Heart right ventricle (tissue), 16 donors: ENCODE measurements around the gene RHOH. TPM values are rescaled to one million over a fixed set of nuclear protein-coding genes. Genes with fewer than 3 reads are reported as not detected.
"Not testable (repeated sequence)": the region's sequence is repeated elsewhere in the genome, so short reads cannot be mapped to it uniquely, and the experiment has no call there.

ENCODE experiments used
- ATAC-seq, 8 donors: fragments of 200-7000 bp; cut with Tn5 transposase; one replicate each; pipeline ENCODE4 v1.9.1; 2020; ENCODE audit warnings: mild to moderate bottlenecking in 8 of 8, moderate library complexity in 8 of 8, moderate number of reproducible peaks in 1 of 8
- DNase-seq, 2 donors: peaks; one replicate each; pipeline ENCODE4 v3.0.0-alpha.2; 2020
- H3K27ac ChIP-seq, 10 donors: fragments of 200-600 bp; sonication (generic) in 2 of 10; one replicate each; pipeline versions ENCODE4 v1.5.0 to v1.8.0; 2020 to 2022; ENCODE audit warnings: mild to moderate bottlenecking in 3 of 10
- H3K27me3 ChIP-seq, 7 donors: fragments of 200-600 bp; one replicate each; pipeline ENCODE4 v1.8.0; 2021 to 2022; ENCODE audit warnings: mild to moderate bottlenecking in 2 of 7
- H3K36me3 ChIP-seq, 9 donors: fragments of 200-600 bp; sonication (generic) in 1 of 9; one replicate each; pipeline versions ENCODE4 v1.5.0 to v1.8.0; 2020 to 2022; ENCODE audit warnings: mild to moderate bottlenecking in 2 of 9
- H3K4me1 ChIP-seq, 9 donors: fragments of 200-600 bp; sonication (generic) in 1 of 9; one replicate each; pipeline versions ENCODE4 v1.5.0 to v1.8.0; 2020 to 2022; ENCODE audit warnings: mild to moderate bottlenecking in 4 of 9
- H3K4me3 ChIP-seq, 10 donors: fragments of 200-600 bp; sonication (generic) in 2 of 10; one replicate each; pipeline versions ENCODE4 v1.5.0 to v1.8.0; 2020 to 2022; ENCODE audit warnings: mild to moderate bottlenecking in 7 of 10, moderate library complexity in 2 of 10
- H3K9me3 ChIP-seq, 11 donors: fragments of 200-600 bp in 10 of 11; sonication (generic) in 2 of 11; one replicate each; pipeline versions ENCODE4 v1.5.0 to v1.8.0; 2013 to 2022; ENCODE audit warnings: mild to moderate bottlenecking in 2 of 11, control low read depth in 1 of 11, moderate library complexity in 1 of 11
- CTCF ChIP-seq, 9 donors: fragments of 200-600 bp; sonication (generic) in 2 of 9; IDR thresholded peaks; one replicate each; pipeline versions ENCODE4 v1.5.0 to v1.8.0; 2021 to 2022; ENCODE audit warnings: antibody characterized with exemption in 9 of 9, mild to moderate bottlenecking in 5 of 9, moderate library complexity in 1 of 9
- WGBS, 2 donors: extraction: QIAGEN DNeasy Blood & Tissue Kit; methylation state at CpG; one replicate each; pipeline ENCODE4 v1.1.7; 2013; ENCODE audit warnings: inconsistent platforms in 1 of 2; 5-methylcytosine and 5-hydroxymethylcytosine counted together
- intact Hi-C, 10 donors: fragments of 100-400 bp; cut with DNase I; formaldehyde crosslinking; loops; one replicate each; pipeline versions ENCODE4 v1.11.1 to v1.14.2; 2022
- polyA plus RNA-seq, 2 donors: library from polyadenylated mRNA; stranded (reverse); fragments of 200-250 nt; gene quantifications; one replicate each; pipeline ENCODE4 v1.2.3, GENCODE V29; 2013
- total RNA-seq, 10 donors: library from RNA; stranded (reverse); fragmentation: NEBNext Ultra II Directional in 3 of 10; extraction: Animal tissue kit (Norgen Biotek cat#: 25700) in 3 of 10; gene quantifications; one replicate each; pipeline versions ENCODE4 v1.2.1 to v1.2.4, GENCODE V29; 2021 to 2023
- donor health status: Arrhythmogenic right ventricular cardiomyopathy.
- donor health status: ischemic (EF 13 %, LVEDD 7.1; RV severe dilation, severe dysfunction).
- donor health status: healthy with polysubstance abuse.
- donor health status: DM: no; HTN: yes; CAD: no.
- donor health status: DM: no; HTN: no; CAD: no.
- donor health status: ischemic (EF 25% LVEDD 6.9; RV normal size, moderate dysfunction).
- donor health status: ischemic (EF 25% LVEDD 5.7; RV mildly dilated, moderate dysfunction).
- donor health status: healthy.
- donor health status: DM: yes; HTN: yes; CAD: no.
- donor health status: Ischemic cardiomyopathy.
- donor health status: ischemic (EF 35%, LVEDD 5.7; RV mildly dilated, moderate dysfunction).
- donor health status: nonischemic (EF 11% LVEDD 7.7; RV severe dilation, severe dysfunction).
- donor health status: DM: yes; HTN: yes; CAD: no.
- donor health status: PGD.
- donor health status: ischemic (EF 29% LVEDD 5.4; RV normal size, mild dysfunction).
- donor health status: nonischemic (EF 23%, LVEDD 6.1; RV moderate dilation, normal function).

The RHOH gene
- total and polyA plus RNA-seq, 12 donors = 0.11 to 7.2 (median 0.38) TPM; not detected in 2

GRCh38 chr4:40280586-40280985, 83.8 kb downstream of the RHOH start:
- TF ChIP-seq CTCF (IDR thresholded peaks at IDR 0.05) = no peak
- H3K9me3 ChIP-seq = no peaks in the 10 kb centered on the region
- H3K27me3 ChIP-seq = peaks cover 0 to 9% (median 0%) of the 10 kb centered on the region in 7 donors
- no peak overlapping the region for H3K27ac ChIP-seq
- ATAC-seq (no peak), DNase-seq (no peak)
- H3K36me3 ChIP-seq = no peaks in the 10 kb centered on the region
- intact Hi-C loops = no loop called here
- no peaks in the 10 kb centered on the region for H3K4me1 ChIP-seq
- WGBS, 2 donors = 92 to 94% methylated on average over 2 of the region's 2 CpGs
- no peak overlapping the region for H3K4me3 ChIP-seq

GRCh38 chr4:40281099-40281498, 84.3 kb downstream of the RHOH start:
- H3K4me3 ChIP-seq = no peak overlapping the region
- 81 to 85% methylated on average over 3 of the region's 3 CpGs for WGBS, 2 donors
- DNase-seq = no peak
- H3K36me3 ChIP-seq = no peaks in the 10 kb centered on the region
- H3K27me3 ChIP-seq = peaks cover 0 to 9% (median 0%) of the 10 kb centered on the region in 7 donors
- no peak for TF ChIP-seq CTCF (IDR thresholded peaks at IDR 0.05)
- intact Hi-C loops = no loop called here
- H3K9me3 ChIP-seq = no peaks in the 10 kb centered on the region
- no peak overlapping the region for H3K27ac ChIP-seq
- H3K4me1 ChIP-seq = no peaks in the 10 kb centered on the region
- ATAC-seq = no peak

- intact Hi-C loops = no loop called here
- WGBS, 2 donors = 80 to 82% methylated on average over 5 of the region's 5 CpGs
These were observed 85.1 kb downstream of the RHOH start for GRCh38 chr4:40281913-40282312.

GRCh38 chr4:40282857-40283256, 86.0 kb downstream of the RHOH start:
- H3K9me3 ChIP-seq, H3K4me1 ChIP-seq, H3K27me3 ChIP-seq, H3K36me3 ChIP-seq, H3K27ac ChIP-seq, ATAC-seq, DNase-seq, H3K4me3 ChIP-seq, intact Hi-C loops: not testable (repeated sequence)
- 91 to 92% methylated on average over 7 of the region's 7 CpGs for WGBS, 2 donors

More at GRCh38 chr4:40281913-40282312, 85.1 kb downstream of the RHOH start:
- H3K36me3 ChIP-seq = no peaks in the 10 kb centered on the region
- DNase-seq = no peak
- no peak for ATAC-seq
- no peak overlapping the region for H3K4me3 ChIP-seq
- peaks cover 0 to 9% (median 0%) of the 10 kb centered on the region in 7 donors for H3K27me3 ChIP-seq
- no peaks in the 10 kb centered on the region for H3K4me1 ChIP-seq
- H3K27ac ChIP-seq = no peak overlapping the region
- H3K9me3 ChIP-seq = no peaks in the 10 kb centered on the region
- no peak for TF ChIP-seq CTCF (IDR thresholded peaks at IDR 0.05)

GRCh38 chr4:40283413-40283812, 86.6 kb downstream of the RHOH start:
- Histone ChIP-seq H3K4me1 (no peaks in the 10 kb centered on the region), H3K36me3 (no peaks in the 10 kb centered on the region), H3K27ac (peak overlapping the region in 1 of 10 donors; percentile 6), H3K4me3 (no peak overlapping the region), H3K27me3 (peaks cover 0 to 9% (median 3%) of the 10 kb centered on the region in 7 donors), H3K9me3 (no peaks in the 10 kb centered on the region)
- no peak for DNase-seq
- 65 to 83% methylated on average over 10 of the region's 10 CpGs for WGBS, 2 donors
- no peak for TF ChIP-seq CTCF (IDR thresholded peaks at IDR 0.05)
- intact Hi-C loops = no loop called here
- ATAC-seq = no peak
